GM20431 (cell line): ENCODE data around the gene HMGB1.
"Not testable (repeated sequence)": the region's sequence is repeated elsewhere in the genome, so short reads cannot be mapped to it uniquely, and the experiment has no call there.

Experiments
- in situ Hi-C: fragments of 300-500 bp; cut with MseI, MboI; formaldehyde crosslinking; loops from one replicate; pipeline ENCODE4 v1.15.0; 2020; ENCODE audit warnings: low sequenced_read_pairs; ENCODE audit not compliant: unreplicated experiment

HMGB1 gene

GRCh38 chr13:30473675-30474074, 7.9 kb upstream of the HMGB1 start:
- in situ Hi-C loops: no loop called here

GRCh38 chr13:30466841-30467252, 1.1 kb upstream of the HMGB1 start:
- in situ Hi-C loops: no loop called here

GRCh38 chr13:30466358-30466714, 600 bp upstream of the HMGB1 start:
- in situ Hi-C loops: no loop called here

GRCh38 chr13:30465343-30465592, 468 bp downstream of the HMGB1 start:
- in situ Hi-C loops: no loop called here

- in situ Hi-C loops: no loop called here
These were observed 1.0 kb downstream of the HMGB1 start for GRCh38 chr13:30464496-30465342.

GRCh38 chr13:30463787-30464495, 1.8 kb downstream of the HMGB1 start:
- in situ Hi-C loops: no loop called here

GRCh38 chr13:30461279-30462066, 4.3 kb downstream of the HMGB1 start:
- in situ Hi-C loops: not testable (repeated sequence)

- in situ Hi-C loops: no loop called here
These were observed 8.3 kb downstream of the HMGB1 start for GRCh38 chr13:30457306-30457891.

GRCh38 chr13:30456290-30456689, 9.4 kb downstream of the HMGB1 start:
- in situ Hi-C loops: no loop called here

- in situ Hi-C loops: no loop called here
These were observed 10.7 kb downstream of the HMGB1 start for GRCh38 chr13:30454991-30455390.

- in situ Hi-C loops: no loop called here
These were observed 12.0 kb downstream of the HMGB1 start for GRCh38 chr13:30453727-30454126.

- in situ Hi-C loops: not testable (repeated sequence)
These were observed 14.3 kb downstream of the HMGB1 start for GRCh38 chr13:30451476-30451875.

GRCh38 chr13:30450066-30450465, 15.7 kb downstream of the HMGB1 start:
- in situ Hi-C loops: no loop called here

- in situ Hi-C loops: no loop called here
These were observed 17.3 kb downstream of the HMGB1 start for GRCh38 chr13:30448441-30448840.

- in situ Hi-C loops: no loop called here
These were observed 19.6 kb downstream of the HMGB1 start for GRCh38 chr13:30446126-30446500.

- in situ Hi-C loops: no loop called here
These were observed 21.8 kb downstream of the HMGB1 start for GRCh38 chr13:30443957-30444404.

- in situ Hi-C loops: not testable (repeated sequence)
These were observed 22.2 kb downstream of the HMGB1 start for GRCh38 chr13:30443491-30443890.

- in situ Hi-C loops: no loop called here
These were observed 22.8 kb downstream of the HMGB1 start for GRCh38 chr13:30442926-30443325.

- in situ Hi-C loops: no loop called here
These were observed 24.6 kb downstream of the HMGB1 start for GRCh38 chr13:30440910-30441703.

GRCh38 chr13:30438286-30438685, 27.4 kb downstream of the HMGB1 start:
- in situ Hi-C loops: no loop called here
